CD14-positive monocyte (primary cell): ENCODE measurements around the gene GLB1L3. TPM values are rescaled to one million over a fixed set of nuclear protein-coding genes. Genes with fewer than 3 reads are reported as not detected.

Source experiments
- DNase-seq, 3 donors: peaks; one replicate each; pipeline ENCODE4 v3.0.0-alpha.2; 2011 to 2022
- H2AFZ ChIP-seq: 2 replicates; pipeline ENCODE4 v1.6.0; 2012; ENCODE audit warnings: mild to moderate bottlenecking, low read depth, low read length, inconsistent platforms; ENCODE audit not compliant: insufficient read depth, poor library complexity, severe bottlenecking
- H3K27ac ChIP-seq, 2 donors: 1 replicate in 1 of 2; 2 replicates in 1 of 2; pipeline ENCODE4 v1.5.1; 2012 to 2013; ENCODE audit warnings: low read length in 2 of 2, control low read depth in 1 of 2, inconsistent platforms in 1 of 2, low read depth in 1 of 2, mild to moderate bottlenecking in 1 of 2
- H3K27me3 ChIP-seq, 2 donors: one replicate each; pipeline versions ENCODE4 v1.6.0 to v1.6.1; 2011 to 2013; ENCODE audit warnings: low read length in 2 of 2; ENCODE audit not compliant: control insufficient read depth in 2 of 2, insufficient read depth in 2 of 2
- H3K36me3 ChIP-seq, 2 donors: replicated peaks in 1 of 2; 1 replicate in 1 of 2; 2 replicates in 1 of 2; pipeline versions ENCODE4 v1.5.1 to v1.6.1; 2012 to 2013; ENCODE audit warnings: low read length in 2 of 2, control low read depth in 1 of 2, inconsistent platforms in 1 of 2, mild to moderate bottlenecking in 1 of 2; ENCODE audit not compliant: insufficient read depth in 2 of 2, control insufficient read depth in 1 of 2
- H3K4me1 ChIP-seq, 2 donors: 1 replicate in 1 of 2; 2 replicates in 1 of 2; pipeline versions ENCODE4 v1.5.1 to v1.6.1; 2012 to 2013; ENCODE audit warnings: low read length in 2 of 2, control low read depth in 1 of 2, inconsistent platforms in 1 of 2, mild to moderate bottlenecking in 1 of 2, moderate library complexity in 1 of 2; ENCODE audit not compliant: insufficient read depth in 2 of 2, control insufficient read depth in 1 of 2
- H3K4me2 ChIP-seq: replicated peaks from 2 replicates; pipeline ENCODE3; 2012; ENCODE audit warnings: low read length, moderate library complexity, mild to moderate bottlenecking; ENCODE audit not compliant: poor library complexity, severe bottlenecking; ENCODE audit errors: extremely low read depth
- H3K4me3 ChIP-seq, 3 experiments: fragments of 200-600 bp in 1 of 3; sonication (generic) in 1 of 3; replicated peaks in 1 of 3; 1 replicate in 2 of 3; 2 replicates in 1 of 3; pipeline ENCODE4 v1.5.1; 2011 to 2013; ENCODE audit warnings: low read length in 3 of 3, mild to moderate bottlenecking in 3 of 3, control low read depth in 2 of 3, low read depth in 2 of 3, inconsistent platforms in 1 of 3, moderate library complexity in 1 of 3
- H3K79me2 ChIP-seq: 2 replicates; pipeline ENCODE4 v1.6.0; 2012; ENCODE audit warnings: mild to moderate bottlenecking, control low read depth, inconsistent platforms, low read length, moderate library complexity; ENCODE audit not compliant: insufficient read depth
- H3K9ac ChIP-seq: 2 replicates; pipeline ENCODE4 v1.6.0; 2017; ENCODE audit warnings: low read length, mild to moderate bottlenecking; ENCODE audit not compliant: insufficient read depth, poor library complexity, severe bottlenecking
- H3K9me3 ChIP-seq, 2 donors: replicated peaks in 1 of 2; 1 replicate in 1 of 2; 2 replicates in 1 of 2; pipeline versions ENCODE4 v1.5.1 to v1.6.1; 2012 to 2013; ENCODE audit warnings: low read length in 2 of 2, control low read depth in 1 of 2; ENCODE audit not compliant: control insufficient read depth in 1 of 2, insufficient read depth in 1 of 2
- H4K20me1 ChIP-seq: 2 replicates; pipeline ENCODE4 v1.6.0; 2012; ENCODE audit warnings: mild to moderate bottlenecking, low read length, control low read depth, moderate library complexity; ENCODE audit not compliant: insufficient read depth
- H3K27ac Mint-ChIP-seq, 7 donors: one replicate each; pipeline ENCODE4 v1.8.0; 2020; ENCODE audit warnings: mild to moderate bottlenecking in 7 of 7, mixed read lengths in 7 of 7, moderate library complexity in 6 of 7, inconsistent platforms in 2 of 7
- H3K27me3 Mint-ChIP-seq, 3 donors: one replicate each; pipeline ENCODE4 v1.8.0; 2021 to 2022; ENCODE audit warnings: low read depth in 3 of 3, mild to moderate bottlenecking in 3 of 3, mixed read lengths in 3 of 3, moderate library complexity in 3 of 3, inconsistent platforms in 1 of 3
- H3K36me3 Mint-ChIP-seq, 2 donors: one replicate each; pipeline ENCODE4 v1.8.0; 2020; ENCODE audit warnings: mixed read lengths in 2 of 2, inconsistent platforms in 1 of 2, mild to moderate bottlenecking in 1 of 2
- H3K4me1 Mint-ChIP-seq: one replicate; pipeline ENCODE4 v1.8.0; 2020; ENCODE audit warnings: mild to moderate bottlenecking, mixed read lengths
- H3K4me3 Mint-ChIP-seq, 2 donors: one replicate each; pipeline ENCODE4 v1.8.0; 2020; ENCODE audit warnings: mild to moderate bottlenecking in 2 of 2, mixed read lengths in 2 of 2, moderate library complexity in 1 of 2
- H3K9me3 Mint-ChIP-seq, 7 donors: one replicate each; pipeline ENCODE4 v1.8.0; 2020 to 2022; ENCODE audit warnings: mixed read lengths in 7 of 7, mild to moderate bottlenecking in 6 of 7, moderate library complexity in 6 of 7, inconsistent platforms in 2 of 7
- WGBS: methylation state at CpG from one replicate; pipeline ENCODE4 v1.1.5; 2013; ENCODE audit warnings: missing lambda C conversion rate; ENCODE audit not compliant: insufficient coverage; 5-methylcytosine and 5-hydroxymethylcytosine counted together
- intact Hi-C, 2 donors: fragments of 100-400 bp; cut with micrococcal nuclease; formaldehyde crosslinking; loops; one replicate each; pipeline versions ENCODE4 v1.15.0 to v1.15.1; 2023
- polyA plus RNA-seq, 3 donors: library from polyadenylated mRNA; depleted of rRNA in 1 of 3; unstranded in 2 of 3; stranded (reverse) in 1 of 3; fragments of 300-500 nt in 2 of 3; fragments of >200 nt in 1 of 3; fragmentation: Illumina TruSeq in 2 of 3; gene quantifications; 1 replicate in 2 of 3; 2 replicates in 1 of 3; pipeline ENCODE4 v1.2.3, GENCODE V29; 2012 to 2021
- TF ChIP-seq, protein P1 (sequence below): fragments of 200-600 bp; IDR thresholded peaks from one replicate; pipeline ENCODE4 v1.8.0; 2022; ENCODE audit warnings: antibody characterized with exemption, mild to moderate bottlenecking

GLB1L3 gene
- polyA plus RNA-seq, 3 donors = not detected

DNA sequence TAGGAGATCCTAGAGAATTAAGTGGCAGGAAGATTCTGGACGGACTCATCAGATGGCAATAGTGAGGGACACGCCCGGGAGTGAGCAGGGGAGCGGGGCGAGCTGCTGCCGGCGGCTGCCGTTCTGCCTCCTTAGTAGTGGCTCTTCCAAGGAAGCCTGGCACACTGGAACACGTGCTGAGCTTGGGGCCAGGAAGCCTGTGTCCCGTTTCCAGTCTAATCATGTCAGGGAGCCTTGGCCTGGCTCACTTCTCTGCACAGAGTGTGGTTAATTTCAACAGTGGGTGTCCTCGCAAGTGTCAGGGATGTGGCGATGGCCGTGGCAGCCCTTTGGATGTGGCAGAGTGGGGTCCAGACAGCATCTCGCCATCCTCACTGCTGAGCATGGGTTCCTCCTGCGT lies 16.5 kb downstream of the GLB1L3 start:
- H3K9me3 Mint-ChIP-seq = peaks cover 0 to 3% (median 0%) of the 10 kb centered on the region in 7 donors
- Histone ChIP-seq H3K27me3 (peaks cover 0 to under 1% of the 10 kb centered on the region in 2 donors), H3K27ac (no peak overlapping the region), H3K36me3 (no peaks in the 10 kb centered on the region), H2AFZ (no peak overlapping the region), H4K20me1 (no peaks in the 10 kb centered on the region), H3K4me2 (no peak overlapping the region), H3K4me3 (no peak overlapping the region), H3K9ac (no peak overlapping the region), H3K4me1 (no peaks in the 10 kb centered on the region), H3K79me2 (no peaks in the 10 kb centered on the region), H3K9me3 (no peaks in the 10 kb centered on the region)
- H3K36me3 Mint-ChIP-seq = no peaks in the 10 kb centered on the region
- H3K27ac Mint-ChIP-seq = no peak overlapping the region
- H3K4me1 Mint-ChIP-seq = no peaks in the 10 kb centered on the region
- WGBS = 93% methylated on average over 13 of the region's 15 CpGs
- H3K27me3 Mint-ChIP-seq = peaks cover 8 to 28% (median 16%) of the 10 kb centered on the region in 3 donors
- TF ChIP-seq, protein P1, sequence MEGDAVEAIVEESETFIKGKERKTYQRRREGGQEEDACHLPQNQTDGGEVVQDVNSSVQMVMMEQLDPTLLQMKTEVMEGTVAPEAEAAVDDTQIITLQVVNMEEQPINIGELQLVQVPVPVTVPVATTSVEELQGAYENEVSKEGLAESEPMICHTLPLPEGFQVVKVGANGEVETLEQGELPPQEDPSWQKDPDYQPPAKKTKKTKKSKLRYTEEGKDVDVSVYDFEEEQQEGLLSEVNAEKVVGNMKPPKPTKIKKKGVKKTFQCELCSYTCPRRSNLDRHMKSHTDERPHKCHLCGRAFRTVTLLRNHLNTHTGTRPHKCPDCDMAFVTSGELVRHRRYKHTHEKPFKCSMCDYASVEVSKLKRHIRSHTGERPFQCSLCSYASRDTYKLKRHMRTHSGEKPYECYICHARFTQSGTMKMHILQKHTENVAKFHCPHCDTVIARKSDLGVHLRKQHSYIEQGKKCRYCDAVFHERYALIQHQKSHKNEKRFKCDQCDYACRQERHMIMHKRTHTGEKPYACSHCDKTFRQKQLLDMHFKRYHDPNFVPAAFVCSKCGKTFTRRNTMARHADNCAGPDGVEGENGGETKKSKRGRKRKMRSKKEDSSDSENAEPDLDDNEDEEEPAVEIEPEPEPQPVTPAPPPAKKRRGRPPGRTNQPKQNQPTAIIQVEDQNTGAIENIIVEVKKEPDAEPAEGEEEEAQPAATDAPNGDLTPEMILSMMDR = no peak
- intact Hi-C loops = no loop called here
- H3K4me3 Mint-ChIP-seq = no peak overlapping the region
- DNase-seq = no peak

DNA sequence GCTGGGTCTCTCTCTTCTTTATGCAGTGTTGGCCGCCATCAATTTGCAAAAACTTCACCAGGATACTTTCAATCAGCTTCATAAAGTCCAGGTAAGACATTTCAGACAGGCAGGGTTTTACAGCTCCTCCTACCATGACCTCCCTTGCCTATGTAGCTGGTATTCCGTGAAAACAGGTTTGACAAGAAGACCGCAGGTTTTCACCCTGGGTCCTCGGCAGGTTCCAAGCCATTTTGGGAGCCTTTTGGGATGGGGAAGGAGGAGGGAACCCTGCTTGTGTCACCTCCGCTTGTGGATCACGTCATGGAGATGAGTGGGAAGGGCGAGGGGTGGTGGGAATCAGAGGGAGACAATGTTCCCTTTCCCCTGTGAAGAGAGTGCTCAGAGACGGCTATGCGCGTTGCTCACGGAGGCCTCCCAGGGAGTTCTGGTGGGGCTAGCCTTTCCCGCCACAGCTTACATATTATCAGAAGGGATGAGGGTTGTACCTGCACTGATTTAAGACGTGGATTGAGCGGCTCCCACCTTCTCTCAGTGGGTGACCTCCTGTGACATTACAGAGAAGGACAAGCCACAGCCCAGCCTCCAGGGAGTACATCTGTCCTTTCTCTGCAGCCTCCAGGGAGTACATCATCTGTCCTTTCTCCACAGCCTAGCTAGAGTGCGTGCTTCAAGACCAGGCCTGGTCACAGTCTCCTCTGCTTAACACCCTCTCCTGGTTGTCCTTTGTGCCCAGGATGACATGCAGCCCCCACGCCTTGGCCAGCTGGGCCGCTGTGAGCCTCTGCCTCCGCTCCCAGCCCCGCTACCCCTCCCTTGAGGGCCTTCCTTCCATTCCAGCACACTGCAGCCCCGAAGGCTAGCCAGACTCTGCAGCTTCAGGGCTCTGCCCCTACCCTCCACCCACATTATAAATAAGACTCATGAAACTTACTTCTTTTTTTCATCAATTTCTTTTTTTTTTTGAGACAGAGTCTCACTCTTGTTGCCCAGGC lies 17.2 kb downstream of the GLB1L3 start:
- no peak overlapping the region for H3K4me3 Mint-ChIP-seq
- no peak overlapping the region for H3K27ac Mint-ChIP-seq
- DNase-seq = no peak

More for the DNA sequence above, 17.2 kb downstream of the GLB1L3 start:
- Mint-ChIP-seq H3K4me1 (no peaks in the 10 kb centered on the region), H3K9me3 (peaks cover 0 to 3% (median 0%) of the 10 kb centered on the region in 7 donors), H3K36me3 (no peaks in the 10 kb centered on the region), H3K27me3 (peaks cover 8 to 27% (median 14%) of the 10 kb centered on the region in 3 donors)
- H3K4me2 ChIP-seq = no peak overlapping the region
- H3K27ac ChIP-seq = no peak overlapping the region
- H3K4me3 ChIP-seq = no peak overlapping the region
- intact Hi-C loops = no loop called here
- no peaks in the 10 kb centered on the region for H3K79me2 ChIP-seq
- no peak overlapping the region for H2AFZ ChIP-seq
- H4K20me1 ChIP-seq = no peaks in the 10 kb centered on the region
- no peaks in the 10 kb centered on the region for H3K36me3 ChIP-seq
- no peaks in the 10 kb centered on the region for H3K9me3 ChIP-seq
- no peaks in the 10 kb centered on the region for H3K4me1 ChIP-seq
- H3K9ac ChIP-seq = no peak overlapping the region
- H3K27me3 ChIP-seq = no peaks in the 10 kb centered on the region
- WGBS = 88% methylated on average over 10 of the region's 20 CpGs
- TF ChIP-seq, protein P1 = no peak
